GM23338 (cell line): Measurements from ENCODE around the gene SLC1A3.

Experiments used
- CTCF ChIP-seq, 2 experiments: fragments of 200-600 bp in 1 of 2; sonication (generic) in 1 of 2; conservative IDR thresholded peaks; 2 replicates each; pipeline versions ENCODE4 v1.5.1 to v1.6.1; 2016 to 2017; ENCODE audit warnings: antibody characterized with exemption in 2 of 2, low read depth in 2 of 2, mild to moderate bottlenecking in 2 of 2, moderate library complexity in 1 of 2
- EZH2 ChIP-seq: fragments of 200-600 bp; sonication (generic); IDR thresholded peaks from one replicate; pipeline ENCODE4 v1.8.0; 2017; ENCODE audit warnings: antibody characterized with exemption, mild to moderate bottlenecking, low read depth; ENCODE audit not compliant: unreplicated experiment
- EZH2phosphoT487 ChIP-seq: fragments of 200-600 bp; sonication (generic); IDR thresholded peaks from one replicate; pipeline ENCODE4 v1.8.1; 2018; ENCODE audit warnings: antibody characterized with exemption; ENCODE audit not compliant: unreplicated experiment
- JUNB ChIP-seq: IDR thresholded peaks from one replicate; pipeline ENCODE4 v1.6.1; 2016; ENCODE audit warnings: antibody characterized with exemption; ENCODE audit not compliant: unreplicated experiment
- POLR2AphosphoS5 ChIP-seq: IDR thresholded peaks from 2 replicates; pipeline ENCODE4 v1.6.1; 2016; ENCODE audit warnings: antibody characterized with exemption, low read depth
- REST ChIP-seq: IDR thresholded peaks from one replicate; pipeline ENCODE4 v1.6.1; 2018; ENCODE audit warnings: antibody characterized with exemption; ENCODE audit not compliant: unreplicated experiment
- STAT1 ChIP-seq: IDR thresholded peaks from one replicate; pipeline ENCODE4 v1.6.1; 2016; ENCODE audit warnings: antibody characterized with exemption; ENCODE audit not compliant: unreplicated experiment

- no peak for TF ChIP-seq EZH2phosphoT487
- no peak for TF ChIP-seq CTCF (conservative IDR thresholded peaks at IDR 0.05; ENCODE audit: low read depth in 2 of 2)
- TF ChIP-seq POLR2AphosphoS5 = no peak
- TF ChIP-seq EZH2 = no peak
- no peak for TF ChIP-seq REST
- TF ChIP-seq STAT1 = no peak
- no peak for TF ChIP-seq JUNB
Observed at GRCh38 chr5:36685631-36686288, 79.4 kb downstream of the SLC1A3 start.
